AG08395 (cell line): ENCODE data around the gene OR6C65.

ENCODE experiments used
- DNase-seq: peaks from one replicate; pipeline ENCODE4 v3.0.0; 2012; ENCODE audit warnings: mixed read lengths, low spot score

Gene OR6C65

DNA sequence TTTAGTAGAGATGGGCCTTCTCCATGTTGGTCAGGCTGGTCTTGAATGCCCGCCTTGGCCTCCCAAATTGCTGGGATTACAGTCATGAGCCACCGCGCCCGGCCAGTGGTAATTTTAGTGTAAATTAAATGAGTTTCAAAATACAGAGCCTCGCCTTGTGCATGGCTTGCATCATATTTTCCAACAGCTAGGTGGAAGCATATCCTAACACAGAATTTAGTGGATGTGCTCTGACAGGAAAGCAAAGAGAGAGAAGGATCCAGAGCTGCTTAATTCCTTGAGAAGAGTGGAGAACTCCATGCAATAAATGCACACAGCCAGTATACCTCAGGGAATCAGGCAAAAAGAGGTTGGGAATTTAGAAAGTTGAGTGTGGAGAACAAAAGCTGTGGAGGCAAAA lies 46.0 kb downstream of the OR6C65 start:
- DNase-seq: no peak

DNA sequence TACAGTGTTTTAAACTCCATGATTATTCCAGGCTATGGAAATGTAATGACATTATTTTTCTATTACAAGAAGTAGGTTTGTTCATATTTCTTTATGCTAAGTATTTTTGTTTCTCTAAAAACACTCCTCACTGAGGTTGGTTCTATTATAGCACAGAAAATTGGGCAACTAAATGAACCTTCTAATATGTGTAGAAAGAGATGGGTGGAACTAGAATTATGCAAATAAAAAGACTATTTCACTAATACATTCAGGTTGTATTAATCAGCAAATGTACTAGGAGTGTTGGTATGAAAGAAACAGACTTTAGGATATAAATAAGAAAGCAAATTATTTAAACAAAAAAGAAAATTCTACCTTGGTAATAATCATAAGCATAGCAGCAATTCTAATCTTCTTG lies 48.5 kb downstream of the OR6C65 start:
- no peak for DNase-seq
